ENCODE measurements around the gene ARHGAP15.

ARHGAP15 gene

DNA sequence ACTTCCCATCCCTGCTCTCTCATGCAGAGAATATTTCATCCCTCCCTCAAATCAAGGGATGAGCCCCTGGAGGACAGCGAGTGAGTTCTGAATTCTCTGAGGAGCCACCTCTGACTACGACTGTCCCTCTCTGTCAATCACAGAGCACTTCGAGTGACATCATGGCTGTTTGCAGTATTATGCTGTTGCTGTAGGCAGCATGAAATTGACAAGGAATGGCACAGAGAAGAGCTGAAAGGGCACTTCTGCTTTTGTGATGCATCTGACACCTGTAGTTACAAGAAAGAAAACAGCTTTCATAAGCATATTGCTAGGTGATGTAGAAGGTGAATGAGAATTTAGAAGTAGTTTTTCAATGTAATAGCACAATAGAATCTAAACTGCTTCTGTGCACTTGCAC, 166.9 kb downstream of the ARHGAP15 start:
- DNase-seq (ENCODE audit: low read depth): no peak
- TF ChIP-seq, protein P1, sequence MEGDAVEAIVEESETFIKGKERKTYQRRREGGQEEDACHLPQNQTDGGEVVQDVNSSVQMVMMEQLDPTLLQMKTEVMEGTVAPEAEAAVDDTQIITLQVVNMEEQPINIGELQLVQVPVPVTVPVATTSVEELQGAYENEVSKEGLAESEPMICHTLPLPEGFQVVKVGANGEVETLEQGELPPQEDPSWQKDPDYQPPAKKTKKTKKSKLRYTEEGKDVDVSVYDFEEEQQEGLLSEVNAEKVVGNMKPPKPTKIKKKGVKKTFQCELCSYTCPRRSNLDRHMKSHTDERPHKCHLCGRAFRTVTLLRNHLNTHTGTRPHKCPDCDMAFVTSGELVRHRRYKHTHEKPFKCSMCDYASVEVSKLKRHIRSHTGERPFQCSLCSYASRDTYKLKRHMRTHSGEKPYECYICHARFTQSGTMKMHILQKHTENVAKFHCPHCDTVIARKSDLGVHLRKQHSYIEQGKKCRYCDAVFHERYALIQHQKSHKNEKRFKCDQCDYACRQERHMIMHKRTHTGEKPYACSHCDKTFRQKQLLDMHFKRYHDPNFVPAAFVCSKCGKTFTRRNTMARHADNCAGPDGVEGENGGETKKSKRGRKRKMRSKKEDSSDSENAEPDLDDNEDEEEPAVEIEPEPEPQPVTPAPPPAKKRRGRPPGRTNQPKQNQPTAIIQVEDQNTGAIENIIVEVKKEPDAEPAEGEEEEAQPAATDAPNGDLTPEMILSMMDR (conservative IDR thresholded peaks at IDR 0.05; ENCODE audit: low read depth, low read length): no peak
- no peak overlapping the region for H3K4me3 ChIP-seq (ENCODE audit: low read depth, low read length)

DNA sequence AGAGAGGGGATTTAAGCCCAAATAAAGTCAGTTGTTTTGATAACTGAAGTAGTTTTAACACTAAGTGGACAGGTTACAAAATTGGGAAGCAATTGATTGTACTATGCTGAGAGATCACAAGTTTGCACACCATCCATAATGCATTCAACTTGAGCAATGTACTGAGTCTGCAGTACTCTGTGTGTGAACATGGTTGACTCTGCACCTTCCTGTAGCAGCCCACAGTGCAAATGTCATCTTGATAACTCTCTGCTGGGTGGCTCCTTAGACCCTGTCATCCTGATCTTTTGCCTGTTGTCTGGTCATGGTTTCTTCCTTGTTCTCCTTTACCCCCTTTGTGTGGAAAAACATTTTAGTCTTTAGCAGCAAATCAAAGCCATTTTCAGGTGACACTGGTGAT, 168.0 kb downstream of the ARHGAP15 start:
- TF ChIP-seq, protein P1 (conservative IDR thresholded peaks at IDR 0.05; ENCODE audit: low read depth, low read length): no peak
- no peak for DNase-seq (ENCODE audit: low read depth)
- H3K4me3 ChIP-seq (ENCODE audit: low read depth, low read length): no peak overlapping the region

DNA sequence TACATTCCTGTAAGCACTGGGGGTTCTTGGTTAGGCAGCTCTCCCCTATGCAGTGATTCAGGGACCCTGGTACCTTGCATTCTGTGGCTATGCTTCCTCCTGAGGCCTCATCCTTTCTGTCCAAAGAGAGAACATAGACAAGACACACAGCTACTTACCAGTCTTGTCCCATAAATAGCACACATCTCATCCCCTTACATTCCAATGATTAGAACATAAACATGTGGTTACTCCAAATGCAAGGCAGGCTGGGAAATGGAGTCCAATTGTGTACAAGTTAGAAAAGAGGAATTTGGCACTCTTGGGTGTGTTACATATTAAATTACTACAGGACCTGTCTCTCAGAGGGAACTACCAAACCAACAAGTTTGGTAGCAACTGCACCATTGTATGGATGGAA, 171.3 kb downstream of the ARHGAP15 start:
- no peak overlapping the region for H3K4me3 ChIP-seq (ENCODE audit: low read depth, low read length)
- TF ChIP-seq, protein P1 (conservative IDR thresholded peaks at IDR 0.05; ENCODE audit: low read depth, low read length): no peak
- DNase-seq (ENCODE audit: low read depth): peak; percentile 46

DNA sequence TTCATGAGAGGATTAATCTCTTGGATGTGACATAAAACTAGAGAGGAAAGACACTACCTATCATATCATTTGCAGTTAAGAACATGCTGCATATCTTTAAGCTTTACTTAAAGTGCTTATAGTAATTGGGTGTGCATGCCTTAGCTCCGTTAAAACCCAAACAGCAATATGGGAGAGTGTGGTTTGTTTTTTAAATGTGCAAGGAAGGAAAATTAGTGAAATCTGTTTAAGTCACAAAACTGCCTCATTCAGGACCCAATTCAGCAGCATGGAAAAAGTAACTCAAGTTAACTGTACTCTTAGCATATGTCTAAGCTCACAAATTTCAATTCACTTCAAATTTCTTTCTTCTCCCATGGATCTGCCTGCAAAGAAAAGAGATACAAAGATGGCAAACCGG, 182.2 kb downstream of the ARHGAP15 start:
- no peak overlapping the region for H3K4me3 ChIP-seq (ENCODE audit: low read depth, low read length)
- TF ChIP-seq, protein P1 (conservative IDR thresholded peaks at IDR 0.05; ENCODE audit: low read depth, low read length): no peak
- DNase-seq (ENCODE audit: low read depth): no peak

DNA sequence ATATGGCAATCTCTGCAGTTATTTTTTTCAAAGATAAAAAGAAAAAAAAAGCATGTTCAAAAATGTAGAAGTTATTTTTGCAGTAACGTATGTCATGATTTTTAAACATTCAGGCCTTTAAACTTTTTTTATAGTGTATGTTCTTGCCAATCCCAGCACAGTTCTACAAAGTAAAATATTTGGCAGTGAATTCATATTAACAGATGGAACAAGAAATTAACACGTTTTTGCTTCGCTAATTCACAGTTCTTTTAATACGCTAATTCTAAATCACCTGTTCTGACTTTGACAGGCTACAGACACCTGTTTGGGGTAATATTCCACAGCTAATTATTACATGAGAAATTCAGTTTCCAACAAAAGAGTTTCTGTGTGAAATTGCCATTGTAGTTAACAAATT, 183.2 kb downstream of the ARHGAP15 start:
- DNase-seq (ENCODE audit: low read depth): no peak
- no peak overlapping the region for H3K4me3 ChIP-seq (ENCODE audit: low read depth, low read length)
- TF ChIP-seq, protein P1 (conservative IDR thresholded peaks at IDR 0.05; ENCODE audit: low read depth, low read length): no peak

DNA sequence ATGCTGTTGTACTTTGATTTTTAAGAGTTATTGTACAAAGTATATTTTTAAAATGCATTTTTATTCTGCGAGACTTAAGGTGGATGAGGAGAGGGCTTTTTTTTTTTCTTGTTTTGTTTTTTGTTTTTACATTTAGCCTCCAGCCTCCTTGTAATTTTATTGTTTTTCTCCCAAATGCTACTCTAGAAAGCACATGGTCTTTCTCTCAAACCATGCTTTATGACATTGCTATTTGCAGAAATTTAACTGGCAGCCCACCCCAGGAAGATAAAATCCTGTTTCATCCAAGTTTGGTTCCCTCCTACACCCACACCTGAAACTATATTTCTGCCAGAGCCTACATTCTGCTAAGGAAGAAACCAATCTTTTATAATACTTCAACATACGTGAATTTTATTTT, 184.6 kb downstream of the ARHGAP15 start:
- no peak for DNase-seq (ENCODE audit: low read depth)
- H3K4me3 ChIP-seq (ENCODE audit: low read depth, low read length): no peak overlapping the region
- TF ChIP-seq, protein P1 (conservative IDR thresholded peaks at IDR 0.05; ENCODE audit: low read depth, low read length): no peak

DNA sequence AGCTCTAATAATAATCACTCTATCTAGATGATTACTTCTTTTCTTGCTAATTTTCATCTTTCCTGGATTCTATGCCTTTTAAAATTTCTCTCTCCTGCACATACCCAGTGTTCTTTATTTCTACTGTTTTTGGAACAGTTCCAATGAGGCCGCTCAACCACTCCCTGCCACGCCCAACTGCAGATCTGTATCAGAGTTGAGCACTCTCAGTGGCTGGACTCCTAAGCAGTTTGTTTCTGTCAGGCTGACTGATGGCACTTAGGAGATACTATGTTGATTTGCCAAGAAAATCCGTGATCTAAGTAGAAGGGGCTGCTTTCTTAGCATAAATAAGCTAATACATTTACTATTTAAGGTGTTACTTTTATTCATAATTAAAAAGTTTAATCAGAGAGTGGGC, 192.8 kb downstream of the ARHGAP15 start:
- TF ChIP-seq, protein P1 (conservative IDR thresholded peaks at IDR 0.05; ENCODE audit: low read depth, low read length): no peak
- DNase-seq (ENCODE audit: low read depth): no peak
- no peak overlapping the region for H3K4me3 ChIP-seq (ENCODE audit: low read depth, low read length)

All from choroid plexus epithelial cell (primary cell).